HG02840 (cell line): ENCODE results near the gene CASP10.

Experiments used
- ATAC-seq: cut with Tn5 transposase; IDR thresholded peaks from one replicate; pipeline ENCODE4 v1.9.1; 2021; ENCODE audit warnings: mild to moderate bottlenecking, moderate library complexity, moderate number of reproducible peaks; ENCODE audit not compliant: unreplicated experiment, low FRiP score

The CASP10 gene

GRCh38 chr2:201195331-201195730 lies 12.4 kb downstream of the CASP10 start:
- ATAC-seq, result no peak

- no peak for ATAC-seq
These were observed 13.1 kb downstream of the CASP10 start for GRCh38 chr2:201196003-201196402.

- no peak for ATAC-seq
These were observed 13.9 kb downstream of the CASP10 start for GRCh38 chr2:201196803-201197202.

GRCh38 chr2:201197781-201198180 lies 14.8 kb downstream of the CASP10 start:
- ATAC-seq, result no peak

- no peak for ATAC-seq
These were observed 16.9 kb downstream of the CASP10 start for GRCh38 chr2:201199847-201200246.

GRCh38 chr2:201200345-201200744 lies 17.4 kb downstream of the CASP10 start:
- ATAC-seq, result no peak

GRCh38 chr2:201201371-201201770 lies 18.4 kb downstream of the CASP10 start:
- no peak for ATAC-seq

- no peak for ATAC-seq
These were observed 21.1 kb downstream of the CASP10 start for GRCh38 chr2:201203916-201204654.

- no peak for ATAC-seq
These were observed 21.9 kb downstream of the CASP10 start for GRCh38 chr2:201204655-201205514.

GRCh38 chr2:201205515-201205849 lies 22.5 kb downstream of the CASP10 start:
- no peak for ATAC-seq

GRCh38 chr2:201208563-201209252 lies 25.8 kb downstream of the CASP10 start:
- ATAC-seq, result peak; percentile 61

GRCh38 chr2:201215963-201216362 lies 33.0 kb downstream of the CASP10 start:
- no peak for ATAC-seq

- ATAC-seq, result no peak
These were observed 34.0 kb downstream of the CASP10 start for GRCh38 chr2:201216918-201217317.

GRCh38 chr2:201218780-201219179 lies 35.8 kb downstream of the CASP10 start:
- no peak for ATAC-seq

- no peak for ATAC-seq
These were observed 36.6 kb downstream of the CASP10 start for GRCh38 chr2:201219328-201220096.

GRCh38 chr2:201220102-201220570 lies 37.2 kb downstream of the CASP10 start:
- no peak for ATAC-seq

- peak; percentile 89 for ATAC-seq
These were observed 40.4 kb downstream of the CASP10 start for GRCh38 chr2:201223089-201224073.

- no peak for ATAC-seq
These were observed 45.5 kb downstream of the CASP10 start for GRCh38 chr2:201228271-201228911.

GRCh38 chr2:201228912-201229290 lies 46.0 kb downstream of the CASP10 start:
- no peak for ATAC-seq
